Stimulated activated CD8-positive, alpha-beta memory T cell treated with anti-CD3 and anti-CD28 coated beads, Interleukin-4, amount 100 ng/mL, for 48 hours (primary cell): ENCODE measurements around the gene ABL2.
A peak's percentile ranks its signal among the peaks of the same experiment; 100 is the strongest.
"Not testable (repeated sequence)": the region's sequence is repeated elsewhere in the genome, so short reads cannot be mapped to it uniquely, and the experiment has no call there.

Source experiments
- DNase-seq: peaks from one replicate; pipeline ENCODE4 v3.0.0-alpha.2; 2020

ABL2 gene

DNA sequence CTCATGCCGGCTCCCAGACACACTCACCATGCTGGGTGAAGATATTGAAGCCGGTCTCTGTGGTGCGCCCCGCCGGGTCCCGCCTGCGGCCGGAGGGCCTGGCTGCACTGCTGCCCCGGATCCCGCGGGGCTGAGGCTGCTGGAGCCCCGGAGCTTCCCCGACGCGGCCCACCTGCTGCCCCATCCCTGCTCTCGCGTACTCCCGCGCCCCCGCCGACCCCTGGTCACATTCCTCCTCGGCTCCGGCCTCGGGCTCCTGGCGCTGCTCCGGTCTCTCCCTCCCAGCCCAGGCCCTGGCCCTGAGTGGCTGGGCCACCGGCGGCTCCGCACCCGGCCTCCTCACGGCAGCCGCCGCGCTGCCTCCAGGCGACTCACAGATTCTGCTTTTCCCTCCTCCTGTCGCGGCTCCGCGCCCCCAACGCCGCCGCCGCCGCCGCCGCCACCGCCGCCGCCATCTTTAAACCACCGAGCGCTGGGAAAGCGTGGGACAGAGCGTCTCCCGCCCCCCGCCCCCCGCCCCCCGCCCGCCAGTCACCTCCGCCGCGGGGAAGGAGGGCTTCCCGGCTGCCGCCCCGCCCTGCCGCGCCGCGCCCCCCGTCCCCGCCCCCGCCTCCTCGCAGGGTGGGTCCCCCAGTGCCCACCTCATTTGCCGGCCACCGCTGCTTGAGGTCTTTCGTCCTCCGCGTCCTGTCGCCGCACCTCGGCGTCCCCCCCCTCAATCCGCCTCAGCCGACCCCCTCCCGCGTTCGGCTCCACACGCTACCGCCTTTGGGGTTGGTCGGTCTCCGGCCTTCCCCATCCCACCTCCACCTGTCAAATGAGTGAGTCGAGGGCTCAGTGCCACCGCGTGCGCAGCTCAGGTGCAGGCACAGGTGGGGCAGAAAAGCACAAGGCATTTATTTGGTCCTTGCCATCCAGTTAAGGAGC, at the start of gene ABL2:
Gene ABL2 (minus strand): TSS at position 464 of the 927 bp plus-strand sequence. CDS start 280 bp downstream, at position 184.
- peak; percentile 71 for DNase-seq

DNA sequence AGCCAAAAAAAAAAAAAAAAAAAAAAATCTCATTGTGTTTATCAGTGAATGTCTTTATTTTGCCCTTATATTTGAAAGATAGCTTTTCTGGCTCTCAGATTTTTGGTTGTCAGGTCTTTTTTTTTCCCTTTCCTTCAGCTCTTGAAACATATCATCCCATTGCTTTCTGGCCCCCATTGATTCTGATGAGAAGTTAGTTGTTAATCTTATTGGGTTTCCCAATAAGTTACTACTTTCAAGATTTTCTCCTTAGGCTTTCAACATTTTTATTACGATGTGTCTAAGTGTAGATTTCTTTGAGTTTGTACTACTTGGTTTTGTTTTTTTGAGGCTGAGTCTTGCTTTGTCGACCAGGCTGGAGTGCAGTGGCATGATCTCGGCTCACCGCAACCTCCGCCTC, 49.4 kb upstream of the ABL2 start:
- DNase-seq = no peak

- not testable (repeated sequence) for DNase-seq
These were observed 44.9 kb upstream of the ABL2 start for GRCh38 chr1:179274424-179274823.

DNA sequence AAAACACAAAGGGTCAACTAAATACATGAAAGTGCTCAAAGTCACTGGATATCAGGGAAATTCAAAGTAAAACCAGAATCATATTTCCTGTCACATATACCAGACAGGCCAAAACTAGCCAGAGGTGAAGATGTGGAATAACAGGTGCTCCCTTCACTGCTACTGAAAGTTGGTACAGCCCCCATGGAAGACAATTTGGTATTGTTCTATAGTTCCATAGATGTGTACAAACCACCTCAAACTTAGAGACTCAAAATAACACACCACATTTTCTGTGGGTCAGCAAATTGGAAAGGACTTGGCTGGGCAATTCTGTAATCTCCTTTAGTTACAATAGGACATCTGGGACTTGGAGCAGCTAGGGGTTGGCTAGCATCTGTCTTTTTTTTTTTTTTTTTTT, 39.6 kb upstream of the ABL2 start:
- DNase-seq = no peak

GRCh38 chr1:179264507-179264906, 35.0 kb upstream of the ABL2 start:
- no peak for DNase-seq

GRCh38 chr1:179263121-179263520, 33.6 kb upstream of the ABL2 start:
- no peak for DNase-seq

- DNase-seq = no peak
These were observed 32.7 kb upstream of the ABL2 start for GRCh38 chr1:179262183-179262582.

- no peak for DNase-seq
These were observed 24.0 kb upstream of the ABL2 start for GRCh38 chr1:179253286-179253972.

GRCh38 chr1:179252606-179253005, 23.1 kb upstream of the ABL2 start:
- DNase-seq = no peak

GRCh38 chr1:179251675-179252074, 22.2 kb upstream of the ABL2 start:
- no peak for DNase-seq

GRCh38 chr1:179247923-179248322, 18.4 kb upstream of the ABL2 start:
- DNase-seq = no peak

DNA sequence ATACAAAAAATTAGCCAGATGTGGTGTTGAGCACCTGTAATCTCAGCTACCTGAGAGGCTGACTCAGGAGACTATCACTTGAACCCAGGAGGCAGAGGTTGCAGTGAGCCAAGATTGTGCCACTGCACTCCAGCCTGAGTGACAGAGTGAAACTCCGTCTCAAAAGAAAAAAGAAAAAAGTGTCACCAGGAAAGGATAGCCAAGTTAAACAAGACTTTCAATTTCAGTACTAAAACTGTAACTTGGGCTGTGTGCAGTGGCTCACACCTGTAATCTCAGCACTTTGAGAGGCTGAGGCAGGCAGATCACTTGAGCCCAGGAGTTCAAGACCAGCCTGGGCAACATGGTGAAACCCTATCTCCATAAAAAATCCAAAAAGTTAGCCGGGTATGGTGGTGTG, 15.9 kb upstream of the ABL2 start:
- DNase-seq = not testable (repeated sequence)

- no peak for DNase-seq
These were observed 12.1 kb upstream of the ABL2 start for GRCh38 chr1:179241530-179242097.

- no peak for DNase-seq
These were observed 7.7 kb upstream of the ABL2 start for GRCh38 chr1:179237222-179237621.

DNA sequence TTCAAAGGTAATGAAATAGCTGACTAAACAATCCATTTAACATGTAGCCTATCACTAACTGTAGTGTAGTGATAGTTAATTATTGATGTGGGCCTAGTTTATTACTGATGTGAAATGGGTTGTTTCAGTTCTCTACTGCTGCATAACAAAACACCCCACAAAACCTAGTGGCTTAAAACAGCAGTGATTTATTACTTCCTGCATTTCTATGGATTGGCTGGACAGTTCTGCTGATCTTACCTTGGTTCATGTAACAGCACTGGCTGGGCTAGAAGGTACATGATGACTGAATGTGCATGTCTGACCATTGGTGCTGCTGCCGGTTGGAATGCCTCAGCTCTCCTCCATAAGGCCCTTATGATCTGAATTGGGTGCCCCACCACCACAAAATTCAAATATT, 5.4 kb upstream of the ABL2 start:
- no peak for DNase-seq

GRCh38 chr1:179231923-179232322, 2.4 kb upstream of the ABL2 start:
- no peak for DNase-seq

GRCh38 chr1:179230721-179231120, 1.2 kb upstream of the ABL2 start:
- no peak for DNase-seq

DNA sequence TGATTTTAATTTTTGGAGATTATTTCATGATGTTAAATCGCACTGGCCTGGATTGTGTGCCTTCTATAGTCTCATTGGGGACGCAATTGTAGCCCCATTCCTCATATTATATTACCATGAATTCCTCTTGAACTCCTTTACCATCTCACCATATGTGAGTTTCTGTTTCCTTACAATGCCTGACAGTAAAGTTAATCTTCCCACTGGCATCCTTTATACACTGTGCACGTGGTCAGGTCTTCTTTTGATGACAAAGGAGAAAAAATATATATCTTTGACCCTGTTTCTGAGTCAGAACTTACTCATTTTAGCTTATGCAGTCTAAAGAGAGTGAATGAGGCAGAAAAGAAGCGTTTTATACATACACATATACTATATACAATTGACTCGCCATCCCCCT, 774 bp upstream of the ABL2 start:
- DNase-seq = no peak

DNA sequence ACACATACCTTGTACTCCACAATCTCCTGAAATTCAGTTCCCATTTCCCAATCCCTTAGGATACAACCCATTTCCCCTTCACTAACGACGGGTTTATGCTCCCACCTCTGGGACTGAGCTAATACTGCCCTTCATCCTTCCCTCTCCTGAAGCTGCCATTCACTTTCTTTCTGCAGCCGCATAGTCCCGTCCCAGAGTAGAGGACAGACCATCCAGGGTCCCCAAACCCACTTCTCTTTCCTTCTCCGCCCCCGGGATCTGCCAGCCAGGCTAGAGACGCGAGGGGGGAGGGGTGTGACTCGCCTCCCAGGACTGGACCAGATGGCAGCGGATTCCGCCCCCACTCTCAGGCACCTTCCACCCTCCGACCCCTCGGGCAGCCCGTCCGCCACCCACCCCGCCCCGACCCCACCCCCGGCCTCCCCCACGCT, 679 bp downstream of the ABL2 start:
- DNase-seq = peak; percentile 61

GRCh38 chr1:179226738-179227137, 2.7 kb downstream of the ABL2 start:
- DNase-seq = no peak

GRCh38 chr1:179224466-179224865, 5.0 kb downstream of the ABL2 start:
- not testable (repeated sequence) for DNase-seq

- DNase-seq = not testable (repeated sequence)
These were observed 8.4 kb downstream of the ABL2 start for GRCh38 chr1:179221121-179221520.

GRCh38 chr1:179217943-179218507, 11.5 kb downstream of the ABL2 start:
- no peak for DNase-seq
